HFFc6 (cell line): ENCODE data around the gene PHF21B. TPM values are rescaled to one million over a fixed set of nuclear protein-coding genes. Genes with fewer than 3 reads are reported as not detected.
"Not testable (repeated sequence)": the region's sequence is repeated elsewhere in the genome, so short reads cannot be mapped to it uniquely, and the experiment has no call there.

Experiments
- DNase-seq: peaks from one replicate; pipeline ENCODE4 v3.0.0-alpha.2; 2018
- H3K27ac Mint-ChIP-seq: 2 replicates; pipeline ENCODE4 v1.8.0; 2020; ENCODE audit warnings: mild to moderate bottlenecking, mixed read lengths
- H3K27me3 Mint-ChIP-seq: 2 replicates; pipeline ENCODE4 v1.8.0; 2021; ENCODE audit warnings: mild to moderate bottlenecking, moderate library complexity, mixed read lengths; ENCODE audit not compliant: insufficient read depth
- H3K36me3 Mint-ChIP-seq: 2 replicates; pipeline ENCODE4 v1.8.0; 2021; ENCODE audit warnings: low read depth, mixed read lengths
- H3K4me1 Mint-ChIP-seq: 2 replicates; pipeline ENCODE4 v1.8.0; 2020; ENCODE audit warnings: low read depth, mixed read lengths
- H3K4me3 Mint-ChIP-seq: 2 replicates; pipeline ENCODE4 v1.8.0; 2020; ENCODE audit warnings: mild to moderate bottlenecking, moderate library complexity, mixed read lengths
- H3K9me3 Mint-ChIP-seq: 2 replicates; pipeline ENCODE4 v1.8.0; 2020; ENCODE audit warnings: mild to moderate bottlenecking, mixed read lengths
- total RNA-seq, 6 experiments: library from RNA; stranded (reverse); fragmentation: NEBNext Ultra II Directional; extraction: Animal tissue kit (Norgen Biotek cat#: 25700); gene quantifications; 2 replicates in 1 of 6; 3 replicates in 5 of 6; pipeline ENCODE4 v1.2.3, GENCODE V29; 2021
- TF ChIP-seq, protein P1 (sequence below): fragments of 200-600 bp; sonication (generic); IDR thresholded peaks from 2 replicates; pipeline ENCODE4 v1.5.0; 2021; ENCODE audit warnings: antibody characterized with exemption, mild to moderate bottlenecking

The PHF21B gene
- total RNA-seq, 6 experiments from 2014 or later: not detected

DNA sequence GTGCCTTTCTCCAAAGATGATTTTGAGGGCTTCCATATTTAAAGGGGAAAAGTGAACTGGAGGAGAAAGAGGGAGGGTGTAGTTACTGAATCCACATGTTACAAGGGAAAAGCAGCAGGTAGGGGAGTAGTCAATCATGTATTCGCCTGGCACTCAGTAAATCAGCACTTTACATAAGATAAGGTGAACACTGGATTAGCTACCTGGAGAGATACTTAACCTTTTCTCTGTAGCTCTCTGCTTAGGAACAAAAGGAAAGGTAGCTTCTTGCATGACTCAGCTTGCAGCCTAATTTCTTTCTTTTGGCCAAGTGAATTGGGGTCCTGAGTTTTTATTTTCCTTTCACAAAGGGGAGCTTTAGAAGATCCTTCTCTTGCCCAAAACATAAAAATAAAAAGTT is 43.3 kb upstream of the PHF21B start:
- no peak overlapping the region for H3K4me3 Mint-ChIP-seq
- TF ChIP-seq, protein P1, sequence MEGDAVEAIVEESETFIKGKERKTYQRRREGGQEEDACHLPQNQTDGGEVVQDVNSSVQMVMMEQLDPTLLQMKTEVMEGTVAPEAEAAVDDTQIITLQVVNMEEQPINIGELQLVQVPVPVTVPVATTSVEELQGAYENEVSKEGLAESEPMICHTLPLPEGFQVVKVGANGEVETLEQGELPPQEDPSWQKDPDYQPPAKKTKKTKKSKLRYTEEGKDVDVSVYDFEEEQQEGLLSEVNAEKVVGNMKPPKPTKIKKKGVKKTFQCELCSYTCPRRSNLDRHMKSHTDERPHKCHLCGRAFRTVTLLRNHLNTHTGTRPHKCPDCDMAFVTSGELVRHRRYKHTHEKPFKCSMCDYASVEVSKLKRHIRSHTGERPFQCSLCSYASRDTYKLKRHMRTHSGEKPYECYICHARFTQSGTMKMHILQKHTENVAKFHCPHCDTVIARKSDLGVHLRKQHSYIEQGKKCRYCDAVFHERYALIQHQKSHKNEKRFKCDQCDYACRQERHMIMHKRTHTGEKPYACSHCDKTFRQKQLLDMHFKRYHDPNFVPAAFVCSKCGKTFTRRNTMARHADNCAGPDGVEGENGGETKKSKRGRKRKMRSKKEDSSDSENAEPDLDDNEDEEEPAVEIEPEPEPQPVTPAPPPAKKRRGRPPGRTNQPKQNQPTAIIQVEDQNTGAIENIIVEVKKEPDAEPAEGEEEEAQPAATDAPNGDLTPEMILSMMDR: no peak
- H3K36me3 Mint-ChIP-seq: no peaks in the 10 kb centered on the region
- H3K27ac Mint-ChIP-seq: no peak overlapping the region
- peaks cover 38% of the 10 kb centered on the region for H3K27me3 Mint-ChIP-seq
- H3K9me3 Mint-ChIP-seq: no peaks in the 10 kb centered on the region
- H3K4me1 Mint-ChIP-seq: no peaks in the 10 kb centered on the region
- DNase-seq: no peak

- not testable (repeated sequence) for H3K4me3 Mint-ChIP-seq, H3K4me1 Mint-ChIP-seq, H3K36me3 Mint-ChIP-seq, H3K9me3 Mint-ChIP-seq, DNase-seq, H3K27ac Mint-ChIP-seq
- H3K27me3 Mint-ChIP-seq: peaks cover 35% of the 10 kb centered on the region
Observed at GRCh38 chr22:45052665-45053064, 42.9 kb upstream of the PHF21B start.

- DNase-seq: no peak
- H3K27me3 Mint-ChIP-seq: peaks cover 32% of the 10 kb centered on the region
- TF ChIP-seq, protein P1: no peak
- no peak overlapping the region for H3K27ac Mint-ChIP-seq
- no peak overlapping the region for H3K4me3 Mint-ChIP-seq
- no peaks in the 10 kb centered on the region for H3K4me1 Mint-ChIP-seq
- no peaks in the 10 kb centered on the region for H3K36me3 Mint-ChIP-seq
- no peaks in the 10 kb centered on the region; the same call in 1 of the 2 replicates for H3K9me3 Mint-ChIP-seq
Observed at GRCh38 chr22:45051946-45052345, 42.1 kb upstream of the PHF21B start.

GRCh38 chr22:45051419-45051818 is 41.6 kb upstream of the PHF21B start:
- no peaks in the 10 kb centered on the region for H3K36me3 Mint-ChIP-seq
- H3K4me1 Mint-ChIP-seq: no peaks in the 10 kb centered on the region
- H3K27me3 Mint-ChIP-seq: peaks cover 31% of the 10 kb centered on the region
- no peak overlapping the region for H3K4me3 Mint-ChIP-seq
- H3K9me3 Mint-ChIP-seq: no peaks in the 10 kb centered on the region; the same call in 1 of the 2 replicates
- no peak overlapping the region for H3K27ac Mint-ChIP-seq
- TF ChIP-seq, protein P1: no peak
- no peak for DNase-seq

GRCh38 chr22:45047260-45047659 is 37.5 kb upstream of the PHF21B start:
- H3K36me3 Mint-ChIP-seq: no peaks in the 10 kb centered on the region
- no peak for DNase-seq
- H3K27me3 Mint-ChIP-seq: peaks cover 39% of the 10 kb centered on the region
- H3K4me1 Mint-ChIP-seq: no peaks in the 10 kb centered on the region
- TF ChIP-seq, protein P1: no peak
- H3K9me3 Mint-ChIP-seq: peaks cover 4% of the 10 kb centered on the region; the same call in 1 of the 2 replicates
- no peak overlapping the region for H3K4me3 Mint-ChIP-seq
- no peak overlapping the region for H3K27ac Mint-ChIP-seq

GRCh38 chr22:45045208-45045607 is 35.4 kb upstream of the PHF21B start:
- H3K36me3 Mint-ChIP-seq: no peaks in the 10 kb centered on the region
- DNase-seq: no peak
- peaks cover 35% of the 10 kb centered on the region for H3K27me3 Mint-ChIP-seq
- H3K27ac Mint-ChIP-seq: no peak overlapping the region
- H3K4me1 Mint-ChIP-seq: no peaks in the 10 kb centered on the region
- peaks cover 4% of the 10 kb centered on the region; the same call in 1 of the 2 replicates for H3K9me3 Mint-ChIP-seq
- no peak overlapping the region for H3K4me3 Mint-ChIP-seq
- TF ChIP-seq, protein P1: no peak
